H1 (cell line): Measurements from ENCODE around the gene TMEM220. TPM values are rescaled to one million over a fixed set of nuclear protein-coding genes. Genes with fewer than 3 reads are reported as not detected.

Experiments
- CTCF ChIA-PET: fragments of 300-600 bp; sonication (Branson Sonifier 250); formaldehyde crosslinking; loops from one replicate; lab custom pipeline; 2021; ENCODE audit not compliant: partially characterized antibody; lab: Charles Lee
- POLR2A ChIA-PET: fragments of 300-600 bp; sonication (Branson Sonifier 250); formaldehyde crosslinking; loops from one replicate; lab custom pipeline; 2021; ENCODE audit warnings: inconsistent platforms; ENCODE audit not compliant: partially characterized antibody; lab: Charles Lee
- DNase-seq, 2 experiments: peaks; one replicate each; pipeline versions ENCODE4 v3.0.0 to v3.0.0-alpha.2; 2010 to 2022; ENCODE audit warnings: low spot score in 2 of 2, low read depth in 1 of 2, mixed read lengths in 1 of 2
- FAIRE-seq: peaks from 2 replicates; lab custom pipeline; 2011; peaks lifted over from hg19 to GRCh38; lab: Jason Lieb, UNC
- H2AFZ ChIP-seq: 2 replicates; pipeline ENCODE4 v1.8.1; 2012; ENCODE audit warnings: low read length, inconsistent platforms
- H2AK5ac ChIP-seq: 2 replicates; pipeline ENCODE4 v1.6.1; 2013; ENCODE audit warnings: low read depth, low read length
- H2BK120ac ChIP-seq: replicated peaks from 2 replicates; pipeline ENCODE3; 2013; ENCODE audit warnings: low read depth, low read length, inconsistent platforms
- H2BK12ac ChIP-seq: 2 replicates; pipeline ENCODE4 v1.6.1; 2013; ENCODE audit warnings: low read depth, low read length
- H2BK15ac ChIP-seq: 2 replicates; pipeline ENCODE4 v1.6.1; 2013; ENCODE audit warnings: low read length
- H2BK20ac ChIP-seq: 2 replicates; pipeline ENCODE4 v1.6.1; 2013; ENCODE audit warnings: low read length
- H2BK5ac ChIP-seq: 2 replicates; pipeline ENCODE4 v1.6.1; 2013; ENCODE audit warnings: low read depth, low read length
- H3K14ac ChIP-seq: 2 replicates; pipeline ENCODE4 v1.6.1; 2013; ENCODE audit warnings: inconsistent platforms; ENCODE audit not compliant: insufficient read length
- H3K18ac ChIP-seq: 2 replicates; pipeline ENCODE4 v1.6.1; 2013; ENCODE audit warnings: low read length; ENCODE audit errors: extremely low read depth
- H3K23ac ChIP-seq: 2 replicates; pipeline ENCODE4 v1.6.1; 2013; ENCODE audit warnings: inconsistent platforms; ENCODE audit not compliant: insufficient read length
- H3K23me2 ChIP-seq: 2 replicates; pipeline ENCODE4 v1.6.1; 2013; ENCODE audit warnings: low read depth, low read length
- H3K27ac ChIP-seq: 2 replicates; pipeline ENCODE4 v1.6.1; 2011; ENCODE audit warnings: low read depth, low read length, inconsistent platforms
- H3K27me3 ChIP-seq, 4 experiments: replicated peaks in 1 of 4; 1 replicate in 1 of 4; 2 replicates in 3 of 4; pipeline versions ENCODE4 v1.6.1 to v1.8.1; 2011 to 2013; ENCODE audit warnings: low read length in 3 of 4, mild to moderate bottlenecking in 3 of 4, inconsistent platforms in 2 of 4, mixed read lengths in 2 of 4, moderate library complexity in 1 of 4; ENCODE audit not compliant: control insufficient read depth in 3 of 4, insufficient read depth in 3 of 4; ENCODE audit errors: extremely low read depth in 1 of 4
- H3K36me3 ChIP-seq, 4 experiments: 2 replicates each; pipeline versions ENCODE4 v1.6.1 to v1.8.1; 2011 to 2013; ENCODE audit warnings: mild to moderate bottlenecking in 4 of 4, low read length in 3 of 4, moderate library complexity in 2 of 4, control low read depth in 1 of 4, inconsistent platforms in 1 of 4; ENCODE audit not compliant: insufficient read depth in 4 of 4, control insufficient read depth in 2 of 4
- H3K4ac ChIP-seq: replicated peaks from 2 replicates; pipeline ENCODE3; 2013; ENCODE audit warnings: low read length, low read depth, mixed read lengths, inconsistent platforms; ENCODE audit not compliant: insufficient read length
- H3K4me1 ChIP-seq, 4 experiments: replicated peaks in 1 of 4; 1 replicate in 1 of 4; 2 replicates in 3 of 4; pipeline versions ENCODE4 v1.6.1 to v1.8.1; 2011 to 2013; ENCODE audit warnings: low read length in 3 of 4, inconsistent platforms in 2 of 4, mixed read lengths in 1 of 4; ENCODE audit not compliant: insufficient read depth in 4 of 4, control insufficient read depth in 3 of 4
- H3K4me2 ChIP-seq, 2 experiments: 2 replicates each; pipeline versions ENCODE4 v1.6.1 to v1.8.1; 2011 to 2013; ENCODE audit warnings: low read depth in 2 of 2, low read length in 2 of 2, control low read depth in 1 of 2, inconsistent platforms in 1 of 2, mild to moderate bottlenecking in 1 of 2; ENCODE audit not compliant: insufficient read depth in 1 of 2
- H3K4me3 ChIP-seq, 4 experiments: fragments of 200-600, 300-600 bp in 1 of 4; sonication (generic), shearing (Covaris generic), sonication (Bioruptor Twin) in 1 of 4; 2 replicates each; pipeline versions ENCODE4 v1.5.1 to v1.8.1; 2011 to 2016; ENCODE audit warnings: low read length in 4 of 4, low read depth in 3 of 4, control low read depth in 2 of 4, inconsistent platforms in 2 of 4, mild to moderate bottlenecking in 2 of 4, mixed read lengths in 1 of 4, moderate library complexity in 1 of 4; ENCODE audit not compliant: insufficient read depth in 2 of 4; ENCODE audit errors: extremely low read depth in 1 of 4
- H3K56ac ChIP-seq: replicated peaks from 2 replicates; pipeline ENCODE3; 2013; ENCODE audit warnings: low read depth, mild to moderate bottlenecking, mixed read lengths, low read length, inconsistent platforms; ENCODE audit not compliant: insufficient read length
- H3K79me1 ChIP-seq: 2 replicates; pipeline ENCODE4 v1.6.1; 2013; ENCODE audit warnings: low read depth, low read length, control low read depth
- H3K79me2 ChIP-seq, 2 experiments: 2 replicates each; pipeline versions ENCODE4 v1.6.1 to v1.8.1; 2012 to 2013; ENCODE audit warnings: low read length in 2 of 2, mild to moderate bottlenecking in 2 of 2, inconsistent platforms in 1 of 2; ENCODE audit not compliant: insufficient read depth in 2 of 2, control insufficient read depth in 1 of 2
- H3K9ac ChIP-seq, 4 experiments: replicated peaks in 1 of 4; 1 replicate in 1 of 4; 2 replicates in 3 of 4; pipeline versions ENCODE4 v1.6.1 to v1.8.1; 2011 to 2013; ENCODE audit warnings: low read depth in 3 of 4, low read length in 3 of 4, control low read depth in 2 of 4, mild to moderate bottlenecking in 2 of 4, moderate library complexity in 2 of 4, inconsistent platforms in 1 of 4; ENCODE audit errors: extremely low read depth in 1 of 4
- H3K9me3 ChIP-seq, 2 experiments: 2 replicates each; pipeline versions ENCODE4 v1.6.1 to v1.8.1; 2012 to 2013; ENCODE audit warnings: mild to moderate bottlenecking in 2 of 2, moderate library complexity in 2 of 2, control low read depth in 1 of 2, inconsistent platforms in 1 of 2, low read depth in 1 of 2, low read length in 1 of 2, mixed read lengths in 1 of 2; ENCODE audit not compliant: insufficient read depth in 2 of 2
- H4K20me1 ChIP-seq, 2 experiments: replicated peaks in 1 of 2; 2 replicates each; pipeline versions ENCODE3 to v1.8.1; 2011 to 2013; ENCODE audit warnings: inconsistent platforms in 2 of 2, low read length in 2 of 2, mild to moderate bottlenecking in 1 of 2; ENCODE audit not compliant: insufficient read depth in 2 of 2, control insufficient read depth in 1 of 2
- H4K5ac ChIP-seq: 2 replicates; pipeline ENCODE4 v1.6.1; 2013; ENCODE audit warnings: low read length, low read depth, mixed read lengths, inconsistent platforms; ENCODE audit not compliant: insufficient read length
- H4K8ac ChIP-seq: 2 replicates; pipeline ENCODE4 v1.8.0; 2013; ENCODE audit warnings: mild to moderate bottlenecking, moderate library complexity, low read length, inconsistent platforms; ENCODE audit not compliant: insufficient read depth; ENCODE audit errors: extremely low read depth
- H4K91ac ChIP-seq: replicated peaks from 2 replicates; pipeline ENCODE3; 2013; ENCODE audit warnings: low read length, mixed read lengths, inconsistent platforms; ENCODE audit not compliant: insufficient read length
- KDM4A ChIP-seq: IDR thresholded peaks from one replicate; pipeline ENCODE4 v1.7.1; 2012; ENCODE audit warnings: low read depth, mild to moderate bottlenecking, moderate library complexity, low read length, inconsistent platforms; ENCODE audit not compliant: severe bottlenecking
- WGBS, 2 experiments: shearing (Covaris generic) in 1 of 2; methylation state at CpG; one replicate each; pipeline versions ENCODE4 v1.1.6 to v1.1.7; 2013 to 2015; ENCODE audit warnings: low lambda C conversion rate in 2 of 2, mixed read lengths in 2 of 2, inconsistent platforms in 1 of 2, low coverage in 1 of 2, missing lambda C conversion rate in 1 of 2; ENCODE audit not compliant: insufficient replicate concordance in 2 of 2, insufficient coverage in 1 of 2, insufficient read length in 1 of 2; ENCODE audit errors: extremely low coverage in 1 of 2, missing lambda C conversion rate in 1 of 2; 5-methylcytosine and 5-hydroxymethylcytosine counted together
- polyA plus RNA-seq, 7 experiments: library from polyadenylated mRNA; depleted of rRNA in 3 of 7; stranded (reverse) in 5 of 7; unstranded in 2 of 7; fragments of >200 nt in 5 of 7; fragments of 200-250 nt in 2 of 7; gene quantifications; 1 replicate in 5 of 7; 2 replicates in 1 of 7; 4 replicates in 1 of 7; pipeline versions ENCODE4 v1.2.1 to v1.2.3, GENCODE V29; 2011 to 2013; ENCODE audit warnings: missing spikeins in 2 of 7, mixed read lengths in 2 of 7
- total RNA-seq: library from RNA; stranded (reverse); fragmentation: NEBNext Ultra II Directional; extraction: Animal tissue kit (Norgen Biotek cat#: 25700); gene quantifications from 2 replicates; pipeline ENCODE4 v1.2.1, GENCODE V29; 2021

The TMEM220 gene
- total and polyA plus RNA-seq, 2 of the 8 experiments (the other 6 are each of a cell fraction or from before 2014, with no cell fraction given) = 3.8 to 4.1 TPM

GRCh38 chr17:10738521-10739258 is 8.9 kb upstream of the TMEM220 start:
- Histone ChIP-seq H3K4me3 (no peak overlapping the region), H3K9me3 (no peaks in the 10 kb centered on the region), H2BK120ac (no peak overlapping the region), H3K56ac (no peak overlapping the region), H3K18ac (no peak overlapping the region), H3K27ac (no peak overlapping the region), H3K14ac (no peak overlapping the region), H4K20me1 (no peaks in the 10 kb centered on the region), H2BK15ac (no peak overlapping the region), H3K4me1 (no peaks in the 10 kb centered on the region), H2AK5ac (no peak overlapping the region), H2BK12ac (peak overlapping the region; percentile 71; the same call in 1 of the 2 replicates), H3K27me3 (no peaks in the 10 kb centered on the region), H2AFZ (no peak overlapping the region), H3K9ac (no peak overlapping the region), H3K79me1 (no peaks in the 10 kb centered on the region), H3K79me2 (no peaks in the 10 kb centered on the region), H3K36me3 (no peaks in the 10 kb centered on the region), H4K91ac (no peak overlapping the region), H4K8ac (no peak overlapping the region), H2BK5ac (peak overlapping the region; percentile 56; the same call in 1 of the 2 replicates), H3K23ac (no peak overlapping the region), H2BK20ac (no peak overlapping the region), H3K23me2 (no peaks in the 10 kb centered on the region; the same call in 1 of the 2 replicates), H4K5ac (no peak overlapping the region), H3K4me2 (no peak overlapping the region), H3K4ac (no peak overlapping the region)
- no peak for TF ChIP-seq KDM4A
- WGBS, 2 experiments = 69% methylated on average over 5 of the region's 5 CpGs; no CpG with 5 or more reads in 1 of the 2 experiments
- FAIRE-seq = no peak
- peak in 1 of 2 experiments; percentile 28 for DNase-seq
- ChIA-PET POLR2A (interaction anchor here (1.0 to 1.2 kb wide), 2 partner anchors 8 to 106 kb away, joined by 3 to 4 read pairs; no protein-coding TSS in a partner anchor), CTCF (interaction anchor here (0.6 to 8.1 kb wide), 10 partner anchors 9 to 1242 kb away, joined by 3 to 88 read pairs (median 4); no protein-coding TSS in a partner anchor)
